DMS153 treated with DMSO at 0.1 percent for 48 hours (cell line): ENCODE measurements around the gene ABCA2.
A peak's percentile ranks its signal among the peaks of the same experiment; 100 is the strongest.

Source experiments
- DNase-seq: peaks from one replicate; lab custom pipeline; 2025; ENCODE audit not compliant: unreplicated experiment; lab: John Stamatoyannopoulos, UW

Gene ABCA2

GRCh38 chr9:137031904-137032640 is 4.0 kb upstream of the ABCA2 start, which contains the start of gene FUT7:
Gene FUT7 (minus strand): TSS chr9:137032088. CDS start chr9:137031991, 97 bp downstream.
- no peak for DNase-seq

- no peak for DNase-seq
These were observed 2.8 kb upstream of the ABCA2 start for GRCh38 chr9:137030538-137031527.

GRCh38 chr9:137030006-137030405 is 2.0 kb upstream of the ABCA2 start:
- DNase-seq = no peak

GRCh38 chr9:137029058-137029936 is 1.3 kb upstream of the ABCA2 start:
- DNase-seq = no peak

GRCh38 chr9:137028263-137029057 is 423 bp upstream of the ABCA2 start:
- DNase-seq = peak; percentile 29

- peak; percentile 10 for DNase-seq
These were observed 1.2 kb downstream of the ABCA2 start for GRCh38 chr9:137026828-137027227.

GRCh38 chr9:137026384-137026783 is 1.7 kb downstream of the ABCA2 start:
- DNase-seq = no peak

- peak; percentile 93 for DNase-seq
These were observed 2.5 kb downstream of the ABCA2 start for GRCh38 chr9:137025517-137025966.

GRCh38 chr9:137023583-137023991 is 4.5 kb downstream of the ABCA2 start:
- no peak for DNase-seq

GRCh38 chr9:137023157-137023556 is 4.9 kb downstream of the ABCA2 start:
- no peak for DNase-seq

- DNase-seq = no peak
These were observed 5.4 kb downstream of the ABCA2 start for GRCh38 chr9:137022662-137023008.

- peak; percentile 44 for DNase-seq
These were observed 5.9 kb downstream of the ABCA2 start for GRCh38 chr9:137021979-137022661.

- no peak for DNase-seq
These were observed 6.5 kb downstream of the ABCA2 start for GRCh38 chr9:137021568-137021978.

- no peak for DNase-seq
These were observed 7.1 kb downstream of the ABCA2 start for GRCh38 chr9:137020771-137021567.

GRCh38 chr9:137019891-137020683 is 8.0 kb downstream of the ABCA2 start:
- DNase-seq = no peak

GRCh38 chr9:137018761-137019559 is 9.1 kb downstream of the ABCA2 start:
- DNase-seq = no peak
